HepG2 (cell line): ENCODE results near the gene TDRD1. TPM values are rescaled to one million over a fixed set of nuclear protein-coding genes. Genes with fewer than 3 reads are reported as not detected.

Experiments used
- ATAC-seq: fragments of 200-7000 bp; cut with Tn5 transposase; 3 replicates; pipeline ENCODE4 v1.9.1; 2020; ENCODE audit warnings: mild to moderate bottlenecking, moderate library complexity
- BruUV-seq: library from RNA; stranded (reverse); fragments of 400-500 nt; replicated peaks from 2 replicates; lab custom pipeline; 2021; lab: Mats Ljungman, UMichigan
- CTCF ChIA-PET: fragments of 300-600 bp; formaldehyde crosslinking; extraction: SDS; loops from one replicate; lab custom pipeline; 2021; ENCODE audit warnings: low total read pairs, inconsistent platforms, low intra/inter-chr PET ratio; lab: Yijun Ruan, JAX
- POLR2A ChIA-PET: fragments of 350-600 bp; sonication (Branson Sonifier 250); formaldehyde crosslinking; loops from one replicate; lab custom pipeline; 2020; ENCODE audit warnings: antibody characterized with exemption, inconsistent platforms; lab: Yijun Ruan, JAX
- DNase-seq: peaks from one replicate; pipeline ENCODE4 v3.0.0-alpha.2; 2015; ENCODE audit warnings: low spot score
- FAIRE-seq: peaks from 3 replicates; lab custom pipeline; 2011; peaks lifted over from hg19 to GRCh38; lab: Jason Lieb, UNC
- H2AFZ ChIP-seq: one replicate; pipeline ENCODE4 v1.6.1; 2011; ENCODE audit warnings: low read length, inconsistent platforms
- H3K27ac ChIP-seq: fragments of 300-600 bp; 3 replicates; pipeline ENCODE4 v1.8.0; 2011; ENCODE audit warnings: mixed run types, mild to moderate bottlenecking, mixed read lengths, low read length, inconsistent platforms; ENCODE audit not compliant: insufficient read depth; ENCODE audit errors: extremely low read length
- H3K27me3 ChIP-seq, 2 experiments: fragments of 200-600 bp in 1 of 2; 2 replicates in 1 of 2; 3 replicates in 1 of 2; pipeline versions ENCODE4 v1.6.0 to v1.8.0; 2011; ENCODE audit warnings: low read length in 2 of 2, mild to moderate bottlenecking in 2 of 2, moderate library complexity in 2 of 2, inconsistent platforms in 1 of 2; ENCODE audit not compliant: insufficient read depth in 2 of 2, control insufficient read depth in 1 of 2
- H3K36me3 ChIP-seq, 2 experiments: fragments of 200-600 bp in 1 of 2; replicated peaks in 1 of 2; 2 replicates in 1 of 2; 3 replicates in 1 of 2; pipeline versions ENCODE4 v1.5.1 to v1.8.0; 2011; ENCODE audit warnings: low read length in 2 of 2, inconsistent platforms in 1 of 2; ENCODE audit not compliant: insufficient read depth in 2 of 2, control insufficient read depth in 1 of 2
- H3K4me1 ChIP-seq: 2 replicates; pipeline ENCODE4 v1.5.1; 2012; ENCODE audit warnings: low read length, inconsistent platforms; ENCODE audit not compliant: insufficient read depth
- H3K4me2 ChIP-seq: 2 replicates; pipeline ENCODE4 v1.6.0; 2011; ENCODE audit warnings: low read depth, low read length, inconsistent platforms
- H3K4me3 ChIP-seq, 3 experiments: fragments of 200-600 bp in 1 of 3; sonication (generic), shearing (Covaris generic) in 1 of 3; replicated peaks in 1 of 3; 2 replicates each; pipeline ENCODE4 v1.5.1; 2011 to 2016; ENCODE audit warnings: low read length in 3 of 3, inconsistent platforms in 2 of 3, low read depth in 2 of 3, mild to moderate bottlenecking in 2 of 3, control low read depth in 1 of 3, mixed read lengths in 1 of 3; ENCODE audit not compliant: insufficient read depth in 1 of 3
- H3K79me2 ChIP-seq: one replicate; pipeline ENCODE4 v1.6.1; 2011; ENCODE audit warnings: low read length, inconsistent platforms; ENCODE audit not compliant: insufficient read depth
- H3K9ac ChIP-seq: 2 replicates; pipeline ENCODE4 v1.6.0; 2011; ENCODE audit warnings: mild to moderate bottlenecking, low read depth, low read length, inconsistent platforms; ENCODE audit not compliant: insufficient read depth
- H3K9me3 ChIP-seq: 2 replicates; pipeline ENCODE4 v1.5.1; 2012; ENCODE audit warnings: mild to moderate bottlenecking, low read length
- H4K20me1 ChIP-seq: 2 replicates; pipeline ENCODE4 v1.6.0; 2011; ENCODE audit warnings: inconsistent platforms, mild to moderate bottlenecking, low read length, moderate library complexity; ENCODE audit not compliant: insufficient read depth
- BATF2 ChIP-seq: sonication (generic); formaldehyde crosslinking; IDR thresholded peaks from 2 replicates; pipeline ENCODE4 v1.8.0; 2022; ENCODE audit warnings: mild to moderate bottlenecking, missing genetic modification reagents, moderate library complexity
- GMEB1 ChIP-seq: sonication (generic); formaldehyde crosslinking; IDR thresholded peaks from 2 replicates; pipeline ENCODE4 v1.5.1; 2020; ENCODE audit warnings: missing genetic modification reagents, mild to moderate bottlenecking, borderline replicate concordance
- LRRFIP1 ChIP-seq: sonication (generic); formaldehyde crosslinking; conservative IDR thresholded peaks from 2 replicates; pipeline ENCODE4 v1.4.0; 2020; ENCODE audit warnings: missing genetic modification reagents
- MATR3 ChIP-seq: sonication (generic); formaldehyde crosslinking; IDR thresholded peaks from 2 replicates; pipeline ENCODE4 v1.4.0; 2020; ENCODE audit warnings: missing genetic modification reagents
- MLXIP ChIP-seq: sonication (generic); formaldehyde crosslinking; IDR thresholded peaks from 2 replicates; pipeline ENCODE4 v1.9.0; 2021; ENCODE audit warnings: missing genetic modification reagents, borderline replicate concordance
- NAIF1 ChIP-seq: sonication (generic); formaldehyde crosslinking; IDR thresholded peaks from 2 replicates; pipeline ENCODE4 v1.5.0; 2020; ENCODE audit warnings: mild to moderate bottlenecking, missing genetic modification reagents, borderline replicate concordance
- PCBP2 ChIP-seq: fragments of 200-400 bp; formaldehyde crosslinking; optimal IDR thresholded peaks from 2 replicates; pipeline ENCODE3; 2018; ENCODE audit warnings: low read length, low read depth; ENCODE audit not compliant: poor library complexity, severe bottlenecking
- SATB2 ChIP-seq: sonication (generic); formaldehyde crosslinking; IDR thresholded peaks from 2 replicates; pipeline ENCODE4 v1.5.0; 2020; ENCODE audit warnings: missing genetic modification reagents
- SNAPC2 ChIP-seq: sonication (generic); formaldehyde crosslinking; IDR thresholded peaks from 2 replicates; pipeline ENCODE4 v1.8.1; 2022; ENCODE audit warnings: mild to moderate bottlenecking, missing genetic modification reagents
- TIGD3 ChIP-seq: sonication (generic); formaldehyde crosslinking; IDR thresholded peaks from 2 replicates; pipeline ENCODE4 v1.5.1; 2020; ENCODE audit warnings: mild to moderate bottlenecking, missing genetic modification reagents, borderline replicate concordance
- YEATS4 ChIP-seq: sonication (generic); formaldehyde crosslinking; IDR thresholded peaks from 2 replicates; pipeline ENCODE4 v1.4.0; 2020; ENCODE audit warnings: missing genetic modification reagents, borderline replicate concordance
- ZNF234 ChIP-seq: sonication (generic); formaldehyde crosslinking; conservative IDR thresholded peaks from 2 replicates; pipeline ENCODE4 v1.5.1; 2020; ENCODE audit warnings: mild to moderate bottlenecking, missing genetic modification reagents
- ZNF335 ChIP-seq: sonication (generic); formaldehyde crosslinking; IDR thresholded peaks from 2 replicates; pipeline ENCODE4 v1.4.0; 2020; ENCODE audit warnings: missing genetic modification reagents
- ZNF350 ChIP-seq: sonication (generic); formaldehyde crosslinking; IDR thresholded peaks from 2 replicates; pipeline ENCODE4 v1.4.0; 2020; ENCODE audit warnings: mild to moderate bottlenecking, low read depth, missing genetic modification reagents, borderline replicate concordance
- WGBS: methylation state at CpG from one replicate; pipeline ENCODE4 v1.1.6; 2017; ENCODE audit warnings: low lambda C conversion rate; 5-methylcytosine and 5-hydroxymethylcytosine counted together
- in situ Hi-C: cut with HindIII; loops from 2 replicates; pipeline ENCODE4 v1.10.0; 2017; ENCODE audit warnings: low pct_unique_long_range_greater_than_20kb; ENCODE audit not compliant: extremely low pct_ligation_motif_present
- intact Hi-C: fragments of 100-400 bp; cut with micrococcal nuclease; formaldehyde crosslinking; loops from one replicate; pipeline ENCODE4 v1.10.0; 2022; ENCODE audit not compliant: unreplicated experiment
- polyA plus RNA-seq, 8 experiments: library from polyadenylated mRNA; depleted of rRNA in 3 of 8; stranded (reverse) in 7 of 8; unstranded in 1 of 8; fragments of >200 nt; fragmentation: Illumina TruSeq in 4 of 8; extraction: Trizol in 4 of 8; gene quantifications; 2 replicates each; pipeline versions ENCODE4 v1.2.1 to v1.2.3, GENCODE V29; 2011 to 2016; ENCODE audit warnings: low read depth in 4 of 8, missing spikeins in 1 of 8, mixed read lengths in 1 of 8; ENCODE audit not compliant: insufficient read depth in 1 of 8
- total RNA-seq, 5 experiments: library from RNA; depleted of rRNA; stranded (reverse); fragments of >200 nt; fragmentation: Illumina TruSeq; extraction: Trizol; gene quantifications; 2 replicates each; pipeline ENCODE4 v1.2.3, GENCODE V29; 2016; ENCODE audit warnings: low read depth in 1 of 5
- TF ChIP-seq, protein P1 (sequence below): sonication (generic); formaldehyde crosslinking; IDR thresholded peaks from 2 replicates; pipeline ENCODE4 v1.4.0; 2020; ENCODE audit warnings: missing genetic modification reagents

TDRD1 gene
- total and polyA plus RNA-seq, 2 of the 13 experiments (the other 11 are each of a cell fraction or from before 2014, with no cell fraction given): not detected

DNA sequence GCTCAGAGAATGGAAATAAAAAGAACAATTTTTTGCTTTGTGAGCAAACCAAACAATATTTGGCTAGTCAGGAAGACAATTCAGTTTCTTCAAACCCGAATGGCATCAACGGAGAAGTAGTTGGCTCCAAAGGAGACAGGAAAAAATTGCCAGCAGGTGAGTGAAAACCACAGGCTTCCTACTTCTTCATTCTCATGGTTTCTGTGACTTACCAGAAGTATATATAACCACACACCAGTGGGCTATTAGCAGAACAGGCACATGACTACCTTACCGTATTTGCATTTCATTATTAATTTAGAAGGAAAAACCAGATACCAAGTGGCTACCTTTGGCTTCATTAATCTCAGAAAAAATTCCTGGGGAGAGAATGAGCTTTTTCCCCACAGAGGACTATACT, 8.8 kb downstream of the TDRD1 start:
- WGBS: 71% methylated on average over 3 of the region's 3 CpGs
- FAIRE-seq (no peak), ATAC-seq (no peak), DNase-seq (no peak)
- Histone ChIP-seq H4K20me1 (no peaks in the 10 kb centered on the region), H3K36me3 (no peaks in the 10 kb centered on the region), H3K27ac (no peak overlapping the region), H3K9ac (no peak overlapping the region), H3K4me1 (no peaks in the 10 kb centered on the region), H3K79me2 (no peaks in the 10 kb centered on the region), H3K9me3 (no peaks in the 10 kb centered on the region), H3K27me3 (peaks cover 0 to 9% of the 10 kb centered on the region in 2 experiments; a peak in 2 of 5 replicates), H3K4me2 (no peak overlapping the region), H3K4me3 (no peak overlapping the region), H2AFZ (no peak overlapping the region)
- in situ Hi-C loops (no loop called here), intact Hi-C loops (no loop called here)
- ChIA-PET POLR2A (no interaction called here), CTCF (no interaction called here)
- no TSS peak for BruUV-seq
- TF ChIP-seq MLXIP (CRISPR knock-in tag): no peak
- TF ChIP-seq, protein P1, sequence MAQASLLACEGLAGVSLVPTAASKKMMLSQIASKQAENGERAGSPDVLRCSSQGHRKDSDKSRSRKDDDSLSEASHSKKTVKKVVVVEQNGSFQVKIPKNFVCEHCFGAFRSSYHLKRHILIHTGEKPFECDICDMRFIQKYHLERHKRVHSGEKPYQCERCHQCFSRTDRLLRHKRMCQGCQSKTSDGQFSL (CRISPR knock-in tag): no peak
- no peak for TF ChIP-seq ZNF335 (CRISPR knock-in tag)
- TF ChIP-seq PCBP2: no peak
- no peak for TF ChIP-seq BATF2 (CRISPR knock-in tag)
- no peak for TF ChIP-seq YEATS4 (CRISPR knock-in tag)
- TF ChIP-seq MATR3 (CRISPR knock-in tag): no peak
- TF ChIP-seq ZNF234 (CRISPR knock-in tag): no peak
- no peak for TF ChIP-seq NAIF1 (CRISPR knock-in tag)
- TF ChIP-seq GMEB1 (CRISPR knock-in tag): no peak
- no peak for TF ChIP-seq ZNF350
- no peak for TF ChIP-seq LRRFIP1 (CRISPR knock-in tag)
- no peak for TF ChIP-seq SNAPC2
- no peak for TF ChIP-seq TIGD3 (CRISPR knock-in tag)
- no peak for TF ChIP-seq SATB2
